ENCODE measurements around the gene MAP7D2.

DNA sequence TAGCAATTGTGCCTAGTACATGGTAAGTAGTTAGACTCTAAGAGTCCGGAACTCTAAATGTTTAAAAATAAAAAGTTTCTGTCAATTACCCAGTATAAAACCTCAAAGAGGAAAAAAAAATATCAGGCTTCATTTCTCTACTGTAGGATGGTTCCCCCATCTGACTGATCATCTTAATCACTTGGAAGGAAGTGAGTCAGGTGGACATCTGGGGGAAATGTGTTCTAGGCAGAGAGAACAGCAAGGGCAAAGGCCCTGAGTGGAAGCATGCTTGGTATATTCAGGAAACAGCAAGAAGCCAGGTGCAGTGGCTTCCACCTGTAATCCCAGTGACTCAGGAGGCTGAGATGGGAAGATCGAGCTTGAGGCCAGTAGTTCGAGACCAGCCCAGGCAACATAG, 27.8 kb upstream of the MAP7D2 start:
- no peak for TF ChIP-seq RAD21 (IDR thresholded peaks at IDR 0.05; ENCODE audit: low read depth)
- TF ChIP-seq, protein P1, sequence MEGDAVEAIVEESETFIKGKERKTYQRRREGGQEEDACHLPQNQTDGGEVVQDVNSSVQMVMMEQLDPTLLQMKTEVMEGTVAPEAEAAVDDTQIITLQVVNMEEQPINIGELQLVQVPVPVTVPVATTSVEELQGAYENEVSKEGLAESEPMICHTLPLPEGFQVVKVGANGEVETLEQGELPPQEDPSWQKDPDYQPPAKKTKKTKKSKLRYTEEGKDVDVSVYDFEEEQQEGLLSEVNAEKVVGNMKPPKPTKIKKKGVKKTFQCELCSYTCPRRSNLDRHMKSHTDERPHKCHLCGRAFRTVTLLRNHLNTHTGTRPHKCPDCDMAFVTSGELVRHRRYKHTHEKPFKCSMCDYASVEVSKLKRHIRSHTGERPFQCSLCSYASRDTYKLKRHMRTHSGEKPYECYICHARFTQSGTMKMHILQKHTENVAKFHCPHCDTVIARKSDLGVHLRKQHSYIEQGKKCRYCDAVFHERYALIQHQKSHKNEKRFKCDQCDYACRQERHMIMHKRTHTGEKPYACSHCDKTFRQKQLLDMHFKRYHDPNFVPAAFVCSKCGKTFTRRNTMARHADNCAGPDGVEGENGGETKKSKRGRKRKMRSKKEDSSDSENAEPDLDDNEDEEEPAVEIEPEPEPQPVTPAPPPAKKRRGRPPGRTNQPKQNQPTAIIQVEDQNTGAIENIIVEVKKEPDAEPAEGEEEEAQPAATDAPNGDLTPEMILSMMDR (IDR thresholded peaks at IDR 0.05 in 2 of 3, conservative IDR thresholded peaks at IDR 0.05 in 1 of 3; ENCODE audit: borderline replicate concordance in 1 of 3, insufficient read depth in 1 of 3, low read depth in 2 of 3, low read length in 2 of 3): no peak
- TF ChIP-seq, protein P2, sequence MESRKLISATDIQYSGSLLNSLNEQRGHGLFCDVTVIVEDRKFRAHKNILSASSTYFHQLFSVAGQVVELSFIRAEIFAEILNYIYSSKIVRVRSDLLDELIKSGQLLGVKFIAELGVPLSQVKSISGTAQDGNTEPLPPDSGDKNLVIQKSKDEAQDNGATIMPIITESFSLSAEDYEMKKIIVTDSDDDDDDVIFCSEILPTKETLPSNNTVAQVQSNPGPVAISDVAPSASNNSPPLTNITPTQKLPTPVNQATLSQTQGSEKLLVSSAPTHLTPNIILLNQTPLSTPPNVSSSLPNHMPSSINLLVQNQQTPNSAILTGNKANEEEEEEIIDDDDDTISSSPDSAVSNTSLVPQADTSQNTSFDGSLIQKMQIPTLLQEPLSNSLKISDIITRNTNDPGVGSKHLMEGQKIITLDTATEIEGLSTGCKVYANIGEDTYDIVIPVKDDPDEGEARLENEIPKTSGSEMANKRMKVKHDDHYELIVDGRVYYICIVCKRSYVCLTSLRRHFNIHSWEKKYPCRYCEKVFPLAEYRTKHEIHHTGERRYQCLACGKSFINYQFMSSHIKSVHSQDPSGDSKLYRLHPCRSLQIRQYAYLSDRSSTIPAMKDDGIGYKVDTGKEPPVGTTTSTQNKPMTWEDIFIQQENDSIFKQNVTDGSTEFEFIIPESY (IDR thresholded peaks at IDR 0.05; ENCODE audit: extremely low read depth, insufficient replicate concordance, low read length): no peak
- no peak for TF ChIP-seq POLR2A (IDR thresholded peaks at IDR 0.05; ENCODE audit: borderline replicate concordance, extremely low read depth, insufficient read depth, insufficient read length)
- TF ChIP-seq, protein P3, sequence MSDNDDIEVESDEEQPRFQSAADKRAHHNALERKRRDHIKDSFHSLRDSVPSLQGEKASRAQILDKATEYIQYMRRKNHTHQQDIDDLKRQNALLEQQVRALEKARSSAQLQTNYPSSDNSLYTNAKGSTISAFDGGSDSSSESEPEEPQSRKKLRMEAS (IDR thresholded peaks at IDR 0.05): no peak
- TF ChIP-seq, protein P4, sequence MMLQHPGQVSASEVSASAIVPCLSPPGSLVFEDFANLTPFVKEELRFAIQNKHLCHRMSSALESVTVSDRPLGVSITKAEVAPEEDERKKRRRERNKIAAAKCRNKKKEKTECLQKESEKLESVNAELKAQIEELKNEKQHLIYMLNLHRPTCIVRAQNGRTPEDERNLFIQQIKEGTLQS (IDR thresholded peaks at IDR 0.05): no peak
- no peak for TF ChIP-seq ZNF274 (IDR thresholded peaks at IDR 0.05; ENCODE audit: low read depth, low read length)
- TF ChIP-seq SP1 (IDR thresholded peaks at IDR 0.05; ENCODE audit: low read depth): no peak

All from HCT116 (cell line).